Measurements from ENCODE around the gene WIPF2. TPM values are rescaled to one million over a fixed set of nuclear protein-coding genes. Genes with fewer than 3 reads are reported as not detected.
"Not testable (repeated sequence)": the region's sequence is repeated elsewhere in the genome, so short reads cannot be mapped to it uniquely, and the experiment has no call there.

The WIPF2 gene
- total RNA-seq, 1 experiment from 2014 or later = 6.0 TPM

DNA sequence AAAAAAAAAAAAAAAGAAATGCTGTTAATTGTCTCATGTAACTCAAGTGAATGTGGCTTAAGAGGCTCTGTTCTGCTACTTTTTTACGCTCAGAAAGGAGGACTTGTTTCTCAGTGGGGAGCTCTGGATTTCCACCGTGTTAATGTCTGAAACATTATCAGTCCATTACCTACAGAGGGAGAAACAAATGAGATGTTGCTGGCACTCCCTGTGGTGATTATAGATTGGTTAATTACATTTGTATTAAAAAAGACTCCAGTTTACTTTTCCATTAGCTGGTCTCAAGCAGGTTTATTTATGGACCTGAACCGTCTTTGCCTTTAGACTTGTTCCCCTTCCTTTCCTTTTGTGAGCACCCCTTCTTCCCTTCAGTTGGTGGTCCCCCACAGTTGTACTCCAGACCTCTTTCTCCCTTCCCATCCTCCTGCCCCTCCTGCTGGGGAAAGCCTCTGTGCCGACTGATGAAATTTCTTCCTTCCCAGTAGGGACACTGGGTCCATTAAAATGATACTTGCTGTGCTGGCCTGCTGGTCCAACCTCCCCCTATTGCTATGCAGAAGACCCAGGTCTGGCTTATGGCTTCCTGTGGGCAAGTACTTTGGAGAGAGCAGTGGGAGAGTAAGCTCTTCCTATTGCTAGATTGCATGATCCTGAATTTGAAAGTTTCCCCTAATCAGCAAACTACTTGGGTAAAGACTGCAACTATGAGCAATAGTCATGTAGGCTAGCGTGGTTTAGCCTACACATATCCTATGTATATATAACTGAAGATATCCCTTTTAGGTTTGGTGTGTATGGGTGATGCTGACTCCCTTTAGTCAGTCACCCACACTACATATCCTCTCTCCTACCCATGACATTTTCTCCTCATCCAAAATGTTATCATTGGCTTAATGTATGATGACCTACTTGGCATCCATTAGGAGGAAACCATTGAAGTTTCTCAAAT lies 76.7 kb downstream of the WIPF2 start:
- H3K4me2 ChIP-seq (ENCODE audit: low read length) = no peak overlapping the region
- BruUV-seq (replicated peaks) = no TSS peak
- DNase-seq (no peak), ATAC-seq (no peak)
- H3K9me3 ChIP-seq (ENCODE audit: low read length) = no peaks in the 10 kb centered on the region
- no peaks in the 10 kb centered on the region for H3F3A ChIP-seq (ENCODE audit: low read length, unreplicated experiment)
- intact Hi-C loops (cut with micrococcal nuclease) = no loop called here
- H4K20me1 ChIP-seq (ENCODE audit: low read length) = peaks cover 6% of the 10 kb centered on the region; the same call in 1 of the 2 replicates
- no peaks in the 10 kb centered on the region for H3K27me3 ChIP-seq (ENCODE audit: low read length)
- no peak overlapping the region for H2AFZ ChIP-seq (ENCODE audit: low read length)
- ChIA-PET CTCF (no interaction called here), POLR2A (ENCODE audit: unreplicated experiment) (no interaction called here)
- H3K79me2 ChIP-seq (ENCODE audit: low read length) = peaks cover 7% of the 10 kb centered on the region
- H3K4me3 ChIP-seq (ENCODE audit: low read length) = no peak overlapping the region
- no peaks in the 10 kb centered on the region for H3K4me1 ChIP-seq (ENCODE audit: insufficient read depth, low read length)
- no peak overlapping the region for H3K27ac ChIP-seq (ENCODE audit: low read length)
- no peak for TF ChIP-seq EZH2phosphoT487 (IDR thresholded peaks at IDR 0.05; ENCODE audit: borderline replicate concordance, low read length)
- no peak for TF ChIP-seq CTCF (conservative IDR thresholded peaks at IDR 0.05; ENCODE audit: low read depth, low read length)
- TF ChIP-seq EZH2 (IDR thresholded peaks at IDR 0.05; ENCODE audit: low read length, unreplicated experiment) = no peak
- no peak overlapping the region for H3K9ac ChIP-seq (ENCODE audit: low read length)
- H3K36me3 ChIP-seq (ENCODE audit: low read depth, low read length) = peaks cover 50% of the 10 kb centered on the region
- H3K9me2 ChIP-seq (replicated peaks; ENCODE audit: low read length) = no peaks in the 10 kb centered on the region

GRCh38 chr17:40297511-40297910 lies 78.4 kb downstream of the WIPF2 start:
- BruUV-seq (replicated peaks) = no TSS peak
- ATAC-seq (no peak), DNase-seq (no peak)
- Histone ChIP-seq H4K20me1 (ENCODE audit: low read length) (no peaks in the 10 kb centered on the region; the same call in 1 of the 2 replicates), H3K79me2 (ENCODE audit: low read length) (no peaks in the 10 kb centered on the region), H3K36me3 (ENCODE audit: low read depth, low read length) (peaks cover 56% of the 10 kb centered on the region), H3K4me1 (ENCODE audit: insufficient read depth, low read length) (no peaks in the 10 kb centered on the region), H3K9ac (ENCODE audit: low read length) (no peak overlapping the region), H3K9me3 (ENCODE audit: low read length) (no peaks in the 10 kb centered on the region), H3K4me3 (ENCODE audit: low read length) (no peak overlapping the region), H3K4me2 (ENCODE audit: low read length) (no peak overlapping the region), H3K27ac (ENCODE audit: low read length) (no peak overlapping the region), H2AFZ (ENCODE audit: low read length) (no peak overlapping the region), H3K27me3 (ENCODE audit: low read length) (no peaks in the 10 kb centered on the region), H3F3A (ENCODE audit: low read length, unreplicated experiment) (no peaks in the 10 kb centered on the region), H3K9me2 (replicated peaks; ENCODE audit: low read length) (no peaks in the 10 kb centered on the region)
- POLR2A ChIA-PET (ENCODE audit: unreplicated experiment) = interaction anchor here (0.7 kb wide), 1 partner anchor 1027 kb away, joined by 3 read pairs; no protein-coding TSS in a partner anchor
- intact Hi-C loops (cut with micrococcal nuclease) = no loop called here
- TF ChIP-seq EZH2 (IDR thresholded peaks at IDR 0.05; ENCODE audit: low read length, unreplicated experiment) (no peak), EZH2phosphoT487 (IDR thresholded peaks at IDR 0.05; ENCODE audit: borderline replicate concordance, low read length) (no peak)
- CTCF ChIA-PET = no interaction called here

DNA sequence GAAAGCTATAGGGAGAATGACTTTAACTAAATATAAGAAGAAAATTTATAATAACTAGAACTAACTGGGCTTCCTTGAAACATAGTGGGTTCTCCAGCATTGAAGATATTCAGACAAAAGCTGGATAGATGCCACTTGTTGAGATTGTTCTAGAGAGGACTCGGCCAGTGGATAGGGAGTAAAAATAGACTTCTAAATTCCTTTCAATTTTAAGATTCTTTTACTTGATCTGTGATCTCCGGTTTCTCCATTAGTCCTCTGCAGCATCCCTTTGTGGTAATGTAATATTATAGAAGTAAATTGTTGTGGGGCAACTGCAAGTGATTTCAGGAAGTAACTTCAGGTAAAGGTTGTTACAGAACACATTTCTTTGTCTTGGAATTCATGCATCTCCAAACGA lies 79.6 kb downstream of the WIPF2 start:
- Histone ChIP-seq H3K4me3 (ENCODE audit: low read length) (no peak overlapping the region), H3K9me2 (replicated peaks; ENCODE audit: low read length) (no peaks in the 10 kb centered on the region), H3K4me2 (ENCODE audit: low read length) (no peak overlapping the region), H3K4me1 (ENCODE audit: insufficient read depth, low read length) (peaks cover 6% of the 10 kb centered on the region; the same call in 1 of the 2 replicates), H3K27ac (ENCODE audit: low read length) (no peak overlapping the region), H4K20me1 (ENCODE audit: low read length) (peaks cover 5% of the 10 kb centered on the region; the same call in 1 of the 2 replicates), H3K79me2 (ENCODE audit: low read length) (0 out of 2 replicates have a peak, but pooled peaks cover 4% of the 10 kb centered on the region), H3F3A (ENCODE audit: low read length, unreplicated experiment) (no peaks in the 10 kb centered on the region), H2AFZ (ENCODE audit: low read length) (no peak overlapping the region), H3K36me3 (ENCODE audit: low read depth, low read length) (peaks cover 62% of the 10 kb centered on the region), H3K27me3 (ENCODE audit: low read length) (no peaks in the 10 kb centered on the region), H3K9me3 (ENCODE audit: low read length) (no peaks in the 10 kb centered on the region), H3K9ac (ENCODE audit: low read length) (no peak overlapping the region)
- ATAC-seq = no peak
- no TSS peak for BruUV-seq (replicated peaks)
- DNase-seq = no peak
- TF ChIP-seq EZH2phosphoT487 (IDR thresholded peaks at IDR 0.05; ENCODE audit: borderline replicate concordance, low read length) (no peak), EZH2 (IDR thresholded peaks at IDR 0.05; ENCODE audit: low read length, unreplicated experiment) (no peak), CTCF (conservative IDR thresholded peaks at IDR 0.05; ENCODE audit: low read depth, low read length) (no peak)
- intact Hi-C loops (cut with micrococcal nuclease) = no loop called here
- POLR2A ChIA-PET (ENCODE audit: unreplicated experiment) = no interaction called here
- CTCF ChIA-PET = no interaction called here

- H4K20me1 ChIP-seq (ENCODE audit: low read length); CTCF ChIA-PET; H3K79me2 ChIP-seq (ENCODE audit: low read length); H3K9me3 ChIP-seq (ENCODE audit: low read length); POLR2A ChIA-PET (ENCODE audit: unreplicated experiment); BruUV-seq (replicated peaks); H3K9me2 ChIP-seq (replicated peaks; ENCODE audit: low read length); DNase-seq; H2AFZ ChIP-seq (ENCODE audit: low read length); ATAC-seq; H3K9ac ChIP-seq (ENCODE audit: low read length); H3K4me3 ChIP-seq (ENCODE audit: low read length); H3K27ac ChIP-seq (ENCODE audit: low read length); intact Hi-C loops (cut with micrococcal nuclease); H3K4me2 ChIP-seq (ENCODE audit: low read length); H3K27me3 ChIP-seq (ENCODE audit: low read length); H3K4me1 ChIP-seq (ENCODE audit: insufficient read depth, low read length); H3F3A ChIP-seq (ENCODE audit: low read length, unreplicated experiment): not testable (repeated sequence)
- peaks cover 60% of the 10 kb centered on the region for H3K36me3 ChIP-seq (ENCODE audit: low read depth, low read length)
Observed at GRCh38 chr17:40299159-40299757, 80.2 kb downstream of the WIPF2 start.
